Smooth muscle cell (in vitro differentiated cells): ENCODE data around the gene TMEM45B. TPM values are rescaled to one million over a fixed set of nuclear protein-coding genes. Genes with fewer than 3 reads are reported as not detected.
"Not testable (repeated sequence)": the region's sequence is repeated elsewhere in the genome, so short reads cannot be mapped to it uniquely, and the experiment has no call there.

Experiments
- DNase-seq: peaks from one replicate; lab custom pipeline; 2025; ENCODE audit not compliant: unreplicated experiment; lab: John Stamatoyannopoulos, UW
- H2AFZ ChIP-seq: fragments of 200-600 bp; sonication (generic); 2 replicates; pipeline ENCODE4 v1.6.0; 2016; ENCODE audit warnings: antibody characterized with exemption, low read depth, mild to moderate bottlenecking
- H3F3A ChIP-seq: fragments of 200-600 bp; sonication (generic); 2 replicates; pipeline ENCODE4 v1.6.0; 2017; ENCODE audit warnings: antibody characterized with exemption, low read depth
- H3K27ac ChIP-seq: fragments of 200-600 bp; sonication (generic); 2 replicates; pipeline ENCODE4 v1.5.1; 2016; ENCODE audit warnings: low read depth, mild to moderate bottlenecking
- H3K27me3 ChIP-seq: fragments of 200-600 bp; sonication (generic); 2 replicates; pipeline ENCODE4 v1.6.1; 2016; ENCODE audit warnings: low read depth, mild to moderate bottlenecking
- H3K36me3 ChIP-seq: fragments of 200-600 bp; sonication (generic); 2 replicates; pipeline ENCODE4 v1.5.1; 2016; ENCODE audit warnings: low read depth
- H3K4me1 ChIP-seq: fragments of 200-600 bp; sonication (generic); 2 replicates; pipeline ENCODE4 v1.5.1; 2016; ENCODE audit warnings: low read depth
- H3K4me2 ChIP-seq: fragments of 200-600 bp; sonication (generic); 2 replicates; pipeline ENCODE4 v1.6.0; 2016; ENCODE audit warnings: mild to moderate bottlenecking
- H3K4me3 ChIP-seq: fragments of 200-600 bp; sonication (generic); 2 replicates; pipeline ENCODE4 v1.5.1; 2016; ENCODE audit warnings: mild to moderate bottlenecking
- H3K79me2 ChIP-seq: fragments of 200-600 bp; sonication (generic); 2 replicates; pipeline ENCODE4 v1.6.0; 2016; ENCODE audit warnings: low read depth, mild to moderate bottlenecking
- H3K9ac ChIP-seq: fragments of 200-600 bp; sonication (generic); 2 replicates; pipeline ENCODE4 v1.6.0; 2016; ENCODE audit warnings: low read depth
- H3K9me3 ChIP-seq: fragments of 200-600 bp; sonication (generic); replicated peaks from 2 replicates; pipeline ENCODE4 v1.5.1; 2016; ENCODE audit warnings: low read depth
- H4K20me1 ChIP-seq: fragments of 200-600 bp; sonication (generic); 2 replicates; pipeline ENCODE4 v1.6.0; 2016; ENCODE audit warnings: low read depth
- WGBS: methylation state at CpG from one replicate; pipeline ENCODE4 v1.1.7; 2016; ENCODE audit warnings: low lambda C conversion rate; 5-methylcytosine and 5-hydroxymethylcytosine counted together
- polyA plus RNA-seq: library from polyadenylated mRNA; unstranded; fragments of >200 nt; fragmentation: Nextera tagmentation; extraction: Ambion mirVana; gene quantifications from 2 replicates; pipeline ENCODE4 v1.2.1, GENCODE V29; 2016
- total RNA-seq: library from RNA; depleted of rRNA; stranded (reverse); fragments of >200 nt; gene quantifications from 2 replicates; pipeline ENCODE4 v1.2.3, GENCODE V29; 2014
- TF ChIP-seq, protein P1 (sequence below): fragments of 200-600 bp; sonication (generic); IDR thresholded peaks from 2 replicates; pipeline ENCODE4 v1.5.1; 2017; ENCODE audit warnings: borderline replicate concordance, mild to moderate bottlenecking, antibody characterized with exemption; ENCODE audit not compliant: insufficient read depth, poor library complexity, severe bottlenecking

The TMEM45B gene
- total and polyA plus RNA-seq, 2 experiments from 2014 or later: 3.4 to 4.0 TPM

DNA sequence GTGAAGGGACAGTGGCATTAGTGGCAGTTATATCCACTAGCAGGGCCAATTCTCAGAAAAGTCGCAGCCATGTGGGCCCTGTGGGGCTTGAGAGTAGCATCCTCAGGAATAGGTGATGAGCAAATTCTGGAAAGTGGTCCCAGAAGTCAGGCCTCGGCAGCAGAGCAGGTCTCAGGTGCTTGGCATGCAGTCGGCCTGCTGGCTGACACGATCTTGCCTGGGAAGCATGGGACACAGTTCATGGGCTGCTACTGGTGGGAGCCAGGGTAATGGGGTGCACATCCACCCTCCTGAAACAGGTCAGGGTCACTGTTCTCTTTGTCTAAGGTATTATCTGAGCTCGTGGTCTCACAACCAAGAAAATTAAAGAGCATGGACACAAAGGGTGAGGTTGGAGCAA lies 36.8 kb upstream of the TMEM45B start:
- WGBS: 83% methylated on average over 5 of the region's 5 CpGs
- H3K4me3 ChIP-seq: no peak overlapping the region
- peaks cover 6% of the 10 kb centered on the region for H3K27me3 ChIP-seq
- no peak overlapping the region for H3K9ac ChIP-seq
- no peaks in the 10 kb centered on the region for H3K9me3 ChIP-seq
- TF ChIP-seq, protein P1, sequence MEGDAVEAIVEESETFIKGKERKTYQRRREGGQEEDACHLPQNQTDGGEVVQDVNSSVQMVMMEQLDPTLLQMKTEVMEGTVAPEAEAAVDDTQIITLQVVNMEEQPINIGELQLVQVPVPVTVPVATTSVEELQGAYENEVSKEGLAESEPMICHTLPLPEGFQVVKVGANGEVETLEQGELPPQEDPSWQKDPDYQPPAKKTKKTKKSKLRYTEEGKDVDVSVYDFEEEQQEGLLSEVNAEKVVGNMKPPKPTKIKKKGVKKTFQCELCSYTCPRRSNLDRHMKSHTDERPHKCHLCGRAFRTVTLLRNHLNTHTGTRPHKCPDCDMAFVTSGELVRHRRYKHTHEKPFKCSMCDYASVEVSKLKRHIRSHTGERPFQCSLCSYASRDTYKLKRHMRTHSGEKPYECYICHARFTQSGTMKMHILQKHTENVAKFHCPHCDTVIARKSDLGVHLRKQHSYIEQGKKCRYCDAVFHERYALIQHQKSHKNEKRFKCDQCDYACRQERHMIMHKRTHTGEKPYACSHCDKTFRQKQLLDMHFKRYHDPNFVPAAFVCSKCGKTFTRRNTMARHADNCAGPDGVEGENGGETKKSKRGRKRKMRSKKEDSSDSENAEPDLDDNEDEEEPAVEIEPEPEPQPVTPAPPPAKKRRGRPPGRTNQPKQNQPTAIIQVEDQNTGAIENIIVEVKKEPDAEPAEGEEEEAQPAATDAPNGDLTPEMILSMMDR: no peak
- no peaks in the 10 kb centered on the region for H3F3A ChIP-seq
- H3K79me2 ChIP-seq: no peaks in the 10 kb centered on the region
- no peaks in the 10 kb centered on the region for H3K4me1 ChIP-seq
- no peak overlapping the region for H3K4me2 ChIP-seq
- no peaks in the 10 kb centered on the region for H4K20me1 ChIP-seq
- no peak for DNase-seq
- H2AFZ ChIP-seq: no peak overlapping the region
- no peak overlapping the region for H3K27ac ChIP-seq
- no peaks in the 10 kb centered on the region for H3K36me3 ChIP-seq

DNA sequence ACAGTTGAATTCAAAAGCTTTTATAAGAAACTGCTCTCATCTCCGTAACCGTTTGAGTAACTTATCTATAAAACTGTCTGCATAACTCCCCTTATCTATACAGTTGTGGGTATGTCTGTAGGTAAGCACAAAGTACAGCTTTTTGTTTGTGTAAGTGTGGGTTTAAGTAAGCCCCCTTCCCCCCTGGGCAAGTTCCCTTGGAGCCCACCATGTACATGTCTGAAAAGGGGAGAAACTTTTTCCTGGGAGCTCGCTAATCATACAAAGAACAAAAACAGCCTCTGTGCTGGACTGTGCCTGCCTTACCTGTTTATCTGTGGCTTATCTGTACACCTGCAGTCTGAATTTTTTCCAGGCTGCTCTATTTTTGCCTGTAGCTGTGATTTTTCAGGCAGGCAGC lies 36.3 kb upstream of the TMEM45B start:
- H3K4me3 ChIP-seq: no peak overlapping the region
- no peaks in the 10 kb centered on the region for H3K79me2 ChIP-seq
- H2AFZ ChIP-seq: no peak overlapping the region

DNA sequence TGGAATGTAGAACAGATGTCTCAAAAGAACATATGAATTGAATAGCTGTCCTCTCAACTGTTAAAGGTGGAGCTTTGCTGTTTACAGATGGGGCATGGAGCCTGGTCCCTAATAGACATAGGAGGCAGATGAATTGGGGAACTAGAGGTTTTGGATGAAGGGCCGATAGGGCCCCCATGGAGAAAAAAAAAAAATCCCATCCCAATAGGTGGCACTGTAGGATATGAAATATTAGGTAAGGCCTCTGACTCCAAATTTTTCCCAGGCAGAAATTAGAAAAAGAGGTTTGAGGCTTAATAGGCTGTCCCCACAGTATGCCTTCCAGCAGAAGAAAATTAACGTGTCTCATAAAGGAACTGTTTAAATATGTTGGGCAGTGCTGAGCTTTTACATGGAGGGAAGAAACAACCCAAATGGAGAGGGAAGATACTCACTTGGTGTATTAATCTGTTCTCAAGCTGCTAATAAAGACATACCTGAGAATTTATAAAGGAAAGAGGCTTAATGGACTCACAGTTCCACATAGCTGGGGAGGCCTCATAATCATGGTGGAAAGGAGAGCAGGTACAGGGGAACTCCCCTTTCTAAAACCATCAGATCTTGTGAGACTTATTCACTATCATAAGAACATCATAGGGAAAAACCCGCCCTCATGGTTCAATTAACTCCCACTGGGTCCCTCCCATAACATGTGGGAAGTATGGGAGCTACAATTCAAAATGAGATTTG lies 30.1 kb upstream of the TMEM45B start:
- H3K27me3 ChIP-seq: peaks cover 18% of the 10 kb centered on the region
- H3K36me3 ChIP-seq: no peaks in the 10 kb centered on the region
- no peak for DNase-seq
- no peaks in the 10 kb centered on the region for H4K20me1 ChIP-seq
- no peaks in the 10 kb centered on the region for H3K79me2 ChIP-seq
- 74% methylated on average over 3 of the region's 3 CpGs for WGBS
- no peak overlapping the region for H2AFZ ChIP-seq
- no peak overlapping the region for H3K4me3 ChIP-seq
- no peaks in the 10 kb centered on the region for H3K4me1 ChIP-seq
- no peak overlapping the region for H3K9ac ChIP-seq
- H3F3A ChIP-seq: no peaks in the 10 kb centered on the region
- H3K4me2 ChIP-seq: no peak overlapping the region
- H3K9me3 ChIP-seq: no peaks in the 10 kb centered on the region
- TF ChIP-seq, protein P1: peak; percentile 32
- H3K27ac ChIP-seq: no peak overlapping the region

More for the DNA sequence above, 36.3 kb upstream of the TMEM45B start:
- H3F3A ChIP-seq: no peaks in the 10 kb centered on the region
- H3K36me3 ChIP-seq: no peaks in the 10 kb centered on the region
- no peaks in the 10 kb centered on the region for H4K20me1 ChIP-seq
- H3K4me1 ChIP-seq: no peaks in the 10 kb centered on the region
- H3K27me3 ChIP-seq: peaks cover 6% of the 10 kb centered on the region
- no peak overlapping the region for H3K27ac ChIP-seq
- WGBS: 82% methylated on average over 3 of the region's 3 CpGs
- H3K9ac ChIP-seq: no peak overlapping the region
- TF ChIP-seq, protein P1: no peak
- no peak overlapping the region for H3K4me2 ChIP-seq
- DNase-seq: no peak
- H3K9me3 ChIP-seq: no peaks in the 10 kb centered on the region

DNA sequence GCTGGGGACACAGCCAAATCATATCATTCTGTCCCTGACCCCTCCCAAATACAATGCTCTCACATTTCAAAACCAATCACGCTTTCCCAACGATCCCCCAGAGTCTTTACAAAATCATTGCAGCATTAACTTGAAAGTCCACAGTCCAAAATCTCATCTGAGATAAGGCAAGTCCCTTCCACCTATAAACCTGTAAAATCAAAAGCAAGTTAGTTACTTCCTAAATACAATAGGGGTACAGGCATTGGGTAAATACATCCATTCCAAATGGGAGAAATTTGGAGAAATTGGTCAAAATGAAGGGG lies 29.6 kb upstream of the TMEM45B start:
- not testable (repeated sequence) for H3K4me3 ChIP-seq, H3K9ac ChIP-seq, H3K36me3 ChIP-seq, H3F3A ChIP-seq, H3K9me3 ChIP-seq, H3K27ac ChIP-seq, H3K4me2 ChIP-seq, H2AFZ ChIP-seq, DNase-seq, H3K79me2 ChIP-seq, H4K20me1 ChIP-seq, H3K4me1 ChIP-seq
- 95% methylated on average over 2 of the region's 2 CpGs for WGBS
- peaks cover 23% of the 10 kb centered on the region for H3K27me3 ChIP-seq
